NCI-H2081 (cell line): Measurements from ENCODE around the gene RXRB.

Source experiments
- DNase-seq, 2 experiments: peaks; one replicate each; lab custom pipeline; 2025; lab: John Stamatoyannopoulos, UW

Gene RXRB

GRCh38 chr6:33197431-33198048, 2.9 kb downstream of the RXRB start:
- peak; percentile 43 to 52 for DNase-seq

DNA sequence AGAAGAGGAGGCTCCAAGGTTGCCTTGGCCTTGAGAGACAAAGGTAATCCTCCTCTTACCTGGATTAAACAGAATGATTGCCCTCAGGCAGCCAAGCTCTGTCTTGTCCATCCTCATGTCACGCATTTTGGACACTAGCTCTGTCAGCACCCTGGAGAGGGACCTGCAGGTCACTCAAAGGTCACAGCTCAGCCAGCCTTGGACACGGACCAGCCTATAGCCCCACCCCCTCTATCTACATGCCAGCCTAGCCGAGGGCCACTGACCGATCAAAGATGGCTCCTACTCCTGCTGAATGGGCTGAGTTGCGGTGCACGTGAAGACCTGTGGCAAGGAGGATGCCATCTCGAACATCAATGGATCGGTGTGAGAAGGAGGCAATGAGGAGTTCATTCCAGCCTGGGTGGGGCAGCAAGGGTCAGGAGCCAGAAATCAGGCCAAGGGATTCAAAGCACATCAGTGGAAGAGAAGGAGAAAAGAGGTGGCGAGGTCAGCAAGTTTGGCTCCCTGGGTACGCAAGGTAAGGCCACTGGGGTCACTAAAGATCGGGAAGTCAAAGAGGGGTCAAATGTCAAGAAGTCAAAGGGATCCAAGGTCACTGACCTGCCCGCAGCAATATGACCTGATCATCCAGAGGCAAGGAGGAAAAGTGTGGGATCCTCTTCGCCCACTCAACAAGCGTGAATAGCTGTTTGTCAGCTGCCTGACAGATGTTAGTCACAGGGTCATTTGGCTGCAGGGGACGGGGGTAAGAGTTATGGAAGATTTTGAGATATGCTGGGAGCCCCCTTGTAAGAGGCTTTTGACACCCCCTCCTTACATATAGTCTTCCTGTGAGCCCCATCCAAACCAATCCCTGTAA, 4.9 kb downstream of the RXRB start:
- DNase-seq, result no peak

- no peak for DNase-seq
These were observed 6.0 kb downstream of the RXRB start for GRCh38 chr6:33194431-33194979.

- no peak for DNase-seq
These were observed 6.8 kb downstream of the RXRB start for GRCh38 chr6:33193619-33194018.

GRCh38 chr6:33192671-33193602, 7.5 kb downstream of the RXRB start:
- no peak for DNase-seq

DNA sequence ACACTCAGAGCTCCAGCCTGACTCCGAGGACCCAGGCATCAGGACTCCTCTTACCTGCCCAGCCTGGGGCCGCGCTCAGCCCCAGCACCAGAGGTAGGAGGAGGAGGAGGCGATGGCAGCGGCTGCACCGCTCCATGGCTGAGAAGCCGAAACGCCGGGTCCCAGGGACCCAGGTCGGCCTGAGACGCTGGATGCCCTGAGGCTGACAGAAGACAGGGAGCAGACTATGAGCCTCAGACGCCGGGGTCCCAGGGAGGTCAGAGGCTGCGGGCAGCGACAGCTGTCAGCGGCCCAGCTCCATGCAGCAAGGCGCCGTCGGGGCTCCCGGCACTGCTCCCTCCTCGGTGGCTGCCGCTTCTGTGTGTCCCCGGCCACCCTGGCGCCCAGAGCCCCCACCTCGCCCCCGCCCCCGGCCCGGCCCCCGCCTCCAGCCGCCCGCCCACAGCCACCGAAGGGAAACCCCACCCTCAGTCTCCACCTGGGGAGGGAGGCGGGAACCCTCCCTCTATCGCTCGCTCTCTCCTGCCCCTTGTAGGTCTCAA, 8.3 kb downstream of the RXRB start, which contains the start of gene COL11A2:
Gene COL11A2, minus strand, starts transcription at position 363 of the 542 bp plus-strand sequence. Its CDS starts 227 bp downstream, at position 136.
- no peak for DNase-seq

- no peak for DNase-seq
These were observed 8.9 kb downstream of the RXRB start for GRCh38 chr6:33191383-33192104.

- no peak for DNase-seq
These were observed 9.9 kb downstream of the RXRB start for GRCh38 chr6:33190504-33191107.

DNA sequence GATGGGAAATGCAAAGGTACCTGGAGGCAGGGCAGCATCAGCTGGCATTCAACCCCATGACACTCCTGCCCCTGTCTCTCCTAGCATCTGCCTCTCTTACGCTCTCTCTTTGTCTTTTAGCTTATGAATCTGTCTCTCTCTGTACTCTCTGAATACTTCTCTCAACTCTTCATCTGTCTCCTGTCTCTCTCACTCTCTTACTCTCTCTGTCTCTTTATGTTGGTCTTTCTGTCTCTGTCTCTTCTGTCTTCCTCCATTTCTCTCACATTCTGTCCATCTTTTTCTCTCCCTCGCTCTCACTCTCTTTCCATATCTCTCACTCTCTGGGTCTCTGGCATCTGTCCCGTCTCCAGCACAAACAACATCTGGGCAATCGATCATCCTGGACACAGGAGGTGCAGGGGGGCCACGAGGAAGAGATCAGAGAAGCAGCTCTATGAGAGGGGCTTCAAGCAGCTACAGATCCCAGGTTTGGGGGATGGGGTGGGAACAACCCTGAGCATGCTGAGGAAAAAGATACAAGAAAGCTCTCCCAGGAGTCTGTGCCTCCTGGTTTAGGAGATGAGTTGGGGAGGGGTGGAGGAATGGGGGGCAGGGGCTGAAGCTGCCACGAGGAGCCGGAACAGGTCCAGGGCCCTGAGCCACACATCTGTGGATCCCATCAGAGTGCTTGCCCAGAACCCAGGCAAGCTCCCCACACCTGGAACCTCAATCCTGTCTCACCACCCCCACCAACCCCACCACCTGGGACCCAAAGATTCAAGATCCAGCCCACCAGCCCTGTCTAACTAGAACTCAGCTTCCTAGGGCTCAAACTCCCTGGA, 10.6 kb downstream of the RXRB start:
- DNase-seq, result no peak

GRCh38 chr6:33189164-33189563, 11.3 kb downstream of the RXRB start:
- no peak for DNase-seq

GRCh38 chr6:33187809-33188208, 12.7 kb downstream of the RXRB start:
- no peak for DNase-seq

GRCh38 chr6:33185654-33186187, 14.7 kb downstream of the RXRB start:
- DNase-seq, result no peak

DNA sequence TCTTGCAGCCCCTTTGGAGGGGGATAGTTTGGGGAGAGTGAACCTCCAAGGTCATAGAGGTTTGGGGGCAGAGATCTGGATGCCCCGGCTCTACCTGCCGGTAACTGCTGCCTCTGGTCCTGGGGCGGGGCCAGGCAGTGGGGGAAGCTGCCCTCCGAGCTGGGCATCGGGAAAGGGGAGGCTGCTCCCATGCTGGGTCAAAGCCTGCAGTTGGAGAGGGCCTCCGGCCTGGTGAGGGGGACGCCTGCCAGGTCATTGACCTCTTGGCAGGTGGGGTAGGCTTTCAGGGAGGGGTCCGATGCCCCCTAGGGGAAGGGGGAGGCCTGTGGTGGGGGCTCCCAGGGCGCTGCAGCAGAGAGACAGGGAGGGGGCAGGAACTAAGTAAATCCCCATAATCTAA, 15.3 kb downstream of the RXRB start:
- no peak for DNase-seq

- DNase-seq, result no peak
These were observed 17.3 kb downstream of the RXRB start for GRCh38 chr6:33183071-33183683.

- no peak for DNase-seq
These were observed 19.3 kb downstream of the RXRB start for GRCh38 chr6:33181141-33181540.

- no peak for DNase-seq
These were observed 21.6 kb downstream of the RXRB start for GRCh38 chr6:33178755-33179475.

GRCh38 chr6:33177552-33178446, 22.7 kb downstream of the RXRB start:
- no peak for DNase-seq
